CD4-positive, alpha-beta T cell treated with Interleukin-4 for 4 hours (primary cell): ENCODE results near the gene ZNF185.

Experiments used
- DNase-seq: peaks from one replicate; pipeline ENCODE4 v3.0.0-alpha.2; 2020

The ZNF185 gene

GRCh38 chrX:152918707-152919106 lies 20.8 kb downstream of the ZNF185 start:
- DNase-seq, result no peak

GRCh38 chrX:152923599-152923998 lies 25.7 kb downstream of the ZNF185 start:
- no peak for DNase-seq

- DNase-seq, result no peak
Observed at GRCh38 chrX:152925835-152926234, 28.0 kb downstream of the ZNF185 start.

- DNase-seq, result peak; percentile 41
Observed at GRCh38 chrX:152926279-152926678, 28.4 kb downstream of the ZNF185 start.

GRCh38 chrX:152926923-152927322 lies 29.1 kb downstream of the ZNF185 start:
- DNase-seq, result no peak

- no peak for DNase-seq
Observed at GRCh38 chrX:152927858-152928760, 30.2 kb downstream of the ZNF185 start.

GRCh38 chrX:152928761-152929400 lies 31.0 kb downstream of the ZNF185 start:
- DNase-seq, result no peak

GRCh38 chrX:152929898-152930297 lies 32.0 kb downstream of the ZNF185 start:
- DNase-seq, result no peak

GRCh38 chrX:152930516-152930915 lies 32.6 kb downstream of the ZNF185 start:
- no peak for DNase-seq

GRCh38 chrX:152932144-152932543 lies 34.3 kb downstream of the ZNF185 start:
- DNase-seq, result no peak

GRCh38 chrX:152932598-152933175 lies 34.8 kb downstream of the ZNF185 start:
- no peak for DNase-seq

GRCh38 chrX:152936306-152936705 lies 38.4 kb downstream of the ZNF185 start:
- no peak for DNase-seq

GRCh38 chrX:152937236-152937635 lies 39.4 kb downstream of the ZNF185 start:
- DNase-seq, result no peak

- DNase-seq, result peak; percentile 92
Observed at GRCh38 chrX:152941328-152942076, 43.6 kb downstream of the ZNF185 start.

- DNase-seq, result no peak
Observed at GRCh38 chrX:152942077-152942442, 44.2 kb downstream of the ZNF185 start.

- DNase-seq, result no peak
Observed at GRCh38 chrX:152943826-152944225, 46.0 kb downstream of the ZNF185 start.

- no peak for DNase-seq
Observed at GRCh38 chrX:152945021-152945979, 47.4 kb downstream of the ZNF185 start.

- DNase-seq, result no peak
Observed at GRCh38 chrX:152946681-152947080, 48.8 kb downstream of the ZNF185 start.
